ENCODE measurements around the gene HOXA4.

DNA sequence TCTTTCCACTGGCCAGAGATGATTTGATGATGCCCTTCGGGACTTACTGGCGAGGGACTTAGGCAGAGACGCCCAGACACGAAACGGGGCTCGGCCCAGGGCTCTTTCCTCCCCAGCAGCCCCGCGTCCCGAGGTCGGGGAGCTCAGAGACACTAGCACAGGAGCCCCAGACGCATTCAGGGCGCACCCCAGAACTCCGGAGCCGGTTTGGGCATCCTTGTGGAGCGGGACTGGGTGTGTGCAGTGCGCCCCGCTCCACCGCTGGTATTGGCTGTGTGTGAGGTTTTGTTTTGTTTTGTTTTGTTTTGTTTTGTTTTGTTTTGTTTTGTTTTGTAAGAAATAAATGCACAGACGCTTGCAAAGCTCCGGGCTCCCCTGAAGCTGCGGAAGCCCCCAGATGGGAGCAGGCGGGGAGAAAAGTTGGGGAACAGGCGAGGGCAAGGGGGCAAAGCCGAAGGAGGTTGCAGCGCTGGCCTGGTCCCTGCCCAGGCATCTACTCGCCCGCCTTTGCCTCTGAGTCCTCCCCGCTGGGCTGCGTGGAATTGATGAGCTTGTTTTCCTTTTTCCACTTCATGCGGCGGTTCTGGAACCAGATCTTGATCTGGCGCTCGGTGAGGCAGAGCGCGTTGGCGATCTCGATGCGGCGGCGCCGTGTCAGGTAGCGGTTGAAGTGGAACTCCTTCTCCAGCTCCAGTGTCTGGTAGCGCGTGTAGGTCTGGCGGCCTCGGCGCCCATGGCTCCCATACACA, 14.8 kb upstream of the HOXA4 start:
- TF ChIP-seq, protein P1, sequence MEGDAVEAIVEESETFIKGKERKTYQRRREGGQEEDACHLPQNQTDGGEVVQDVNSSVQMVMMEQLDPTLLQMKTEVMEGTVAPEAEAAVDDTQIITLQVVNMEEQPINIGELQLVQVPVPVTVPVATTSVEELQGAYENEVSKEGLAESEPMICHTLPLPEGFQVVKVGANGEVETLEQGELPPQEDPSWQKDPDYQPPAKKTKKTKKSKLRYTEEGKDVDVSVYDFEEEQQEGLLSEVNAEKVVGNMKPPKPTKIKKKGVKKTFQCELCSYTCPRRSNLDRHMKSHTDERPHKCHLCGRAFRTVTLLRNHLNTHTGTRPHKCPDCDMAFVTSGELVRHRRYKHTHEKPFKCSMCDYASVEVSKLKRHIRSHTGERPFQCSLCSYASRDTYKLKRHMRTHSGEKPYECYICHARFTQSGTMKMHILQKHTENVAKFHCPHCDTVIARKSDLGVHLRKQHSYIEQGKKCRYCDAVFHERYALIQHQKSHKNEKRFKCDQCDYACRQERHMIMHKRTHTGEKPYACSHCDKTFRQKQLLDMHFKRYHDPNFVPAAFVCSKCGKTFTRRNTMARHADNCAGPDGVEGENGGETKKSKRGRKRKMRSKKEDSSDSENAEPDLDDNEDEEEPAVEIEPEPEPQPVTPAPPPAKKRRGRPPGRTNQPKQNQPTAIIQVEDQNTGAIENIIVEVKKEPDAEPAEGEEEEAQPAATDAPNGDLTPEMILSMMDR (IDR thresholded peaks at IDR 0.05): no peak
- TF ChIP-seq POLR2AphosphoS5 (IDR thresholded peaks at IDR 0.05; ENCODE audit: insufficient read depth in 1 of 2, low read depth in 1 of 2) (no peak), POLR2A (IDR thresholded peaks at IDR 0.05) (no peak)
